ENCODE measurements around the gene JARID2.

The JARID2 gene

GRCh38 chr6:15361197-15361596 is 115.3 kb downstream of the JARID2 start:
- TF ChIP-seq, protein P1, sequence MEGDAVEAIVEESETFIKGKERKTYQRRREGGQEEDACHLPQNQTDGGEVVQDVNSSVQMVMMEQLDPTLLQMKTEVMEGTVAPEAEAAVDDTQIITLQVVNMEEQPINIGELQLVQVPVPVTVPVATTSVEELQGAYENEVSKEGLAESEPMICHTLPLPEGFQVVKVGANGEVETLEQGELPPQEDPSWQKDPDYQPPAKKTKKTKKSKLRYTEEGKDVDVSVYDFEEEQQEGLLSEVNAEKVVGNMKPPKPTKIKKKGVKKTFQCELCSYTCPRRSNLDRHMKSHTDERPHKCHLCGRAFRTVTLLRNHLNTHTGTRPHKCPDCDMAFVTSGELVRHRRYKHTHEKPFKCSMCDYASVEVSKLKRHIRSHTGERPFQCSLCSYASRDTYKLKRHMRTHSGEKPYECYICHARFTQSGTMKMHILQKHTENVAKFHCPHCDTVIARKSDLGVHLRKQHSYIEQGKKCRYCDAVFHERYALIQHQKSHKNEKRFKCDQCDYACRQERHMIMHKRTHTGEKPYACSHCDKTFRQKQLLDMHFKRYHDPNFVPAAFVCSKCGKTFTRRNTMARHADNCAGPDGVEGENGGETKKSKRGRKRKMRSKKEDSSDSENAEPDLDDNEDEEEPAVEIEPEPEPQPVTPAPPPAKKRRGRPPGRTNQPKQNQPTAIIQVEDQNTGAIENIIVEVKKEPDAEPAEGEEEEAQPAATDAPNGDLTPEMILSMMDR (IDR thresholded peaks at IDR 0.05; ENCODE audit: insufficient read depth, low read length, poor library complexity, severe bottlenecking), result no peak
- no peak for TF ChIP-seq EZH2phosphoT487 (conservative IDR thresholded peaks at IDR 0.05; ENCODE audit: low read length)
- no peaks in the 10 kb centered on the region for H3K9me2 ChIP-seq (replicated peaks; ENCODE audit: insufficient read depth, low read length)
- no peaks in the 10 kb centered on the region for H3K79me2 ChIP-seq (ENCODE audit: insufficient read depth, low read length)
- H3F3A ChIP-seq (ENCODE audit: insufficient read depth), result no peaks in the 10 kb centered on the region
- no peak overlapping the region for H3K4me3 ChIP-seq (ENCODE audit: insufficient read depth, low read length, poor library complexity, severe bottlenecking)
- no peak overlapping the region for H3K9ac ChIP-seq (ENCODE audit: low read length)
- H3K36me3 ChIP-seq (ENCODE audit: low read length), result no peaks in the 10 kb centered on the region
- peaks cover 23% of the 10 kb centered on the region for H4K20me1 ChIP-seq (ENCODE audit: low read depth, low read length)
- H2AFZ ChIP-seq (ENCODE audit: low read depth, low read length, severe bottlenecking), result no peak overlapping the region
- no peaks in the 10 kb centered on the region for H3K27me3 ChIP-seq (ENCODE audit: low read length)
- H3K27ac ChIP-seq (ENCODE audit: low read depth, low read length), result no peak overlapping the region
- no peak overlapping the region for H3K4me2 ChIP-seq (ENCODE audit: low read depth, low read length, poor library complexity, severe bottlenecking)
- no peaks in the 10 kb centered on the region for H3K9me3 ChIP-seq (ENCODE audit: insufficient read depth, low read length)

- no peaks in the 10 kb centered on the region for H3K27me3 ChIP-seq (ENCODE audit: low read length)
- H4K20me1 ChIP-seq (ENCODE audit: low read depth, low read length), result peaks cover 23% of the 10 kb centered on the region
- H3K9me3 ChIP-seq (ENCODE audit: insufficient read depth, low read length), result no peaks in the 10 kb centered on the region
- no peak overlapping the region for H3K4me2 ChIP-seq (ENCODE audit: low read depth, low read length, poor library complexity, severe bottlenecking)
- H3F3A ChIP-seq (ENCODE audit: insufficient read depth), result no peaks in the 10 kb centered on the region
- H3K79me2 ChIP-seq (ENCODE audit: insufficient read depth, low read length), result no peaks in the 10 kb centered on the region
- H3K9ac ChIP-seq (ENCODE audit: low read length), result no peak overlapping the region
- no peaks in the 10 kb centered on the region for H3K36me3 ChIP-seq (ENCODE audit: low read length)
- H3K4me3 ChIP-seq (ENCODE audit: insufficient read depth, low read length, poor library complexity, severe bottlenecking), result no peak overlapping the region
- H2AFZ ChIP-seq (ENCODE audit: low read depth, low read length, severe bottlenecking), result no peak overlapping the region
- no peak overlapping the region for H3K27ac ChIP-seq (ENCODE audit: low read depth, low read length)
- H3K9me2 ChIP-seq (replicated peaks; ENCODE audit: insufficient read depth, low read length), result no peaks in the 10 kb centered on the region
- TF ChIP-seq, protein P1 (IDR thresholded peaks at IDR 0.05; ENCODE audit: insufficient read depth, low read length, poor library complexity, severe bottlenecking), result no peak
- no peak for TF ChIP-seq EZH2phosphoT487 (conservative IDR thresholded peaks at IDR 0.05; ENCODE audit: low read length)
These were observed 116.6 kb downstream of the JARID2 start for GRCh38 chr6:15362274-15363160.

GRCh38 chr6:15363164-15363522 is 117.3 kb downstream of the JARID2 start:
- H3K9me3 ChIP-seq (ENCODE audit: insufficient read depth, low read length), result no peaks in the 10 kb centered on the region
- no peak overlapping the region for H3K27ac ChIP-seq (ENCODE audit: low read depth, low read length)
- peaks cover 19% of the 10 kb centered on the region for H4K20me1 ChIP-seq (ENCODE audit: low read depth, low read length)
- no peaks in the 10 kb centered on the region for H3F3A ChIP-seq (ENCODE audit: insufficient read depth)
- no peak overlapping the region for H3K4me3 ChIP-seq (ENCODE audit: insufficient read depth, low read length, poor library complexity, severe bottlenecking)
- no peaks in the 10 kb centered on the region for H3K79me2 ChIP-seq (ENCODE audit: insufficient read depth, low read length)
- no peak for TF ChIP-seq EZH2phosphoT487 (conservative IDR thresholded peaks at IDR 0.05; ENCODE audit: low read length)
- TF ChIP-seq, protein P1 (IDR thresholded peaks at IDR 0.05; ENCODE audit: insufficient read depth, low read length, poor library complexity, severe bottlenecking), result no peak
- H3K9ac ChIP-seq (ENCODE audit: low read length), result no peak overlapping the region
- H3K27me3 ChIP-seq (ENCODE audit: low read length), result no peaks in the 10 kb centered on the region
- H3K9me2 ChIP-seq (replicated peaks; ENCODE audit: insufficient read depth, low read length), result no peaks in the 10 kb centered on the region
- no peak overlapping the region for H3K4me2 ChIP-seq (ENCODE audit: low read depth, low read length, poor library complexity, severe bottlenecking)
- no peak overlapping the region for H2AFZ ChIP-seq (ENCODE audit: low read depth, low read length, severe bottlenecking)
- H3K36me3 ChIP-seq (ENCODE audit: low read length), result no peaks in the 10 kb centered on the region

All from SU-DHL-6 (cell line).